Gastrocnemius medialis (tissue), 4 donors: Measurements from ENCODE around the gene CLP1.

Experiments
- POLR2A ChIP-seq, 2 donors: fragments of 450-650 bp; IDR thresholded peaks; one replicate each; pipeline ENCODE4 v1.6.1; 2017; ENCODE audit warnings: antibody characterized with exemption in 2 of 2, mild to moderate bottlenecking in 2 of 2, moderate library complexity in 2 of 2
- TF ChIP-seq, protein P1 (sequence below), 5 experiments: fragments of 450-650 bp in 3 of 5; fragments of 200-600 bp in 2 of 5; sonication (generic) in 2 of 5; IDR thresholded peaks in 4 of 5; conservative IDR thresholded peaks in 1 of 5; 1 replicate in 4 of 5; 2 replicates in 1 of 5; pipeline ENCODE4 v1.5.1; 2016 to 2019; ENCODE audit warnings: antibody characterized with exemption in 5 of 5, mild to moderate bottlenecking in 3 of 5, moderate library complexity in 3 of 5

- no peak for TF ChIP-seq POLR2A (IDR thresholded peaks at IDR 0.05)
- TF ChIP-seq, protein P1, sequence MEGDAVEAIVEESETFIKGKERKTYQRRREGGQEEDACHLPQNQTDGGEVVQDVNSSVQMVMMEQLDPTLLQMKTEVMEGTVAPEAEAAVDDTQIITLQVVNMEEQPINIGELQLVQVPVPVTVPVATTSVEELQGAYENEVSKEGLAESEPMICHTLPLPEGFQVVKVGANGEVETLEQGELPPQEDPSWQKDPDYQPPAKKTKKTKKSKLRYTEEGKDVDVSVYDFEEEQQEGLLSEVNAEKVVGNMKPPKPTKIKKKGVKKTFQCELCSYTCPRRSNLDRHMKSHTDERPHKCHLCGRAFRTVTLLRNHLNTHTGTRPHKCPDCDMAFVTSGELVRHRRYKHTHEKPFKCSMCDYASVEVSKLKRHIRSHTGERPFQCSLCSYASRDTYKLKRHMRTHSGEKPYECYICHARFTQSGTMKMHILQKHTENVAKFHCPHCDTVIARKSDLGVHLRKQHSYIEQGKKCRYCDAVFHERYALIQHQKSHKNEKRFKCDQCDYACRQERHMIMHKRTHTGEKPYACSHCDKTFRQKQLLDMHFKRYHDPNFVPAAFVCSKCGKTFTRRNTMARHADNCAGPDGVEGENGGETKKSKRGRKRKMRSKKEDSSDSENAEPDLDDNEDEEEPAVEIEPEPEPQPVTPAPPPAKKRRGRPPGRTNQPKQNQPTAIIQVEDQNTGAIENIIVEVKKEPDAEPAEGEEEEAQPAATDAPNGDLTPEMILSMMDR (IDR thresholded peaks at IDR 0.05 in 4 of 5, conservative IDR thresholded peaks at IDR 0.05 in 1 of 5) = no peak
Measured at GRCh38 chr11:57633394-57634070, 24.0 kb upstream of the CLP1 start.
